GM18502 (cell line): Measurements from ENCODE around the gene TTC23L.
A peak's percentile ranks its signal among the peaks of the same experiment; 100 is the strongest.
"Not testable (repeated sequence)": the region's sequence is repeated elsewhere in the genome, so short reads cannot be mapped to it uniquely, and the experiment has no call there.

Source experiments
- ATAC-seq: cut with Tn5 transposase; IDR thresholded peaks from one replicate; pipeline ENCODE4 v1.9.1; 2021; ENCODE audit warnings: mild to moderate bottlenecking; ENCODE audit not compliant: unreplicated experiment, poor library complexity

The TTC23L gene, protein sequence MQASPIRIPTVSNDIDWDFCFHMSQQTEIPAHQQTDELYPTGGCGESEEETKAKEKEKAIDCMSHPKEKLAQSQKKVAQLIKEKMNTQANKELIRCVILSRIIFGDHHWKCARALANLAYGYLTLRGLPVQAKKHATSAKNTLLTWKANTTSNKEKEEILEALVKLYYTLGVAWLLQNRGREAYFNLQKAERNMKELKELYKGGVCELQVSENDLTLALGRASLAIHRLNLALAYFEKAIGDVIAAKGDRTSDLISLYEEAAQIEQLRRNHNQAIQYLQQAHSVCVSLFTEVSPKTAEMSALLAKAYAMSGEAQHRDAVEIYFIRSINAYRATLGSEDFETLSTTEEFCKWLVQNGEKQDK

DNA sequence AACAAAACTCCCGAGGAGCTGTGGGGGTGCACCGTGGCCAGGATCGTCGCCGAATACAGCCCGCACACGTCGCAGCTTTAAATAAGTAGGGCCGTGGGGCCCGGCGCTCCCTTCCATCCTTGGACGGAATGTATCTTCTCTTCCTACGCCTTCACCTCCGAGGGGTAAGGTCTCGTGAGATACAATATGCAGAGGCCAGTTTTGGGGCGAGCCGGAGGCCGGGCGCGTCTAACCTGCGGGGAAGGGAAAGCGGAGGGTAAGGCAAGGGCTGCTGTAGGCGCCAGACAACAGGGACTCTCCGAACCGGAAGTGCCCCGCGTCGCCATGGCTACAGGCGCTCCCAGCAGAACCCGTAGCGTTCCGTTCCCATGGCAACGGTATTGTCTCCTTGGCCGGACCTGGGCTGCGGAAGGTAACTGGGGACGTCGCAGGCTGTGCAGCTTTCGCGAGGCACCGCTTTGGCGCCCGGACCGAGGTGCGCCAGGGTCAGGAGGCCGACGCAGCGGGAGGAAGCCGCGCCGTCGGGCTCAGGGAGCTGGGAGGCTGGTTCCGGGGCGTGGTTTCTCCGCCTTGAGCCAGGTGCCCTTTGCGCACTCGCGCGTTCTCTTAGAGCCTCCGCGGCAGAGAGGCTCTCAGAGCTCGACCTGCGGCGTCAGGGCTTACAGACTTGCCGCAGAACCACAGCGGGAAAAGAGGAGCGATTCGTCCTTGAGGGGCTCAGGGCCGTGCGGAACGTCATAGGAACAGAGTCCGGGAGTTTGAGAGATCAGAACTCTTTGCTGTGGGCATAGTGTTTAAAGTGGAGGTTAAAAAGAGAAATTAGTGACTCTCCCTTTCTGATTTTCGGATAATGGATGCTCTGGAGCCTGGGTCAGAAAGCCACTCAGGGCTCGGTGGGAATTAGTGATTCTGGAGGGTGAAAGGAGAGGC is at the start of gene TTC23L:
Gene TTC23L (plus strand): TSS at position 380 of the 930 bp plus-strand sequence. CDS start 1,508 bp downstream, outside the sequence.
- ATAC-seq: peak; percentile 99

DNA sequence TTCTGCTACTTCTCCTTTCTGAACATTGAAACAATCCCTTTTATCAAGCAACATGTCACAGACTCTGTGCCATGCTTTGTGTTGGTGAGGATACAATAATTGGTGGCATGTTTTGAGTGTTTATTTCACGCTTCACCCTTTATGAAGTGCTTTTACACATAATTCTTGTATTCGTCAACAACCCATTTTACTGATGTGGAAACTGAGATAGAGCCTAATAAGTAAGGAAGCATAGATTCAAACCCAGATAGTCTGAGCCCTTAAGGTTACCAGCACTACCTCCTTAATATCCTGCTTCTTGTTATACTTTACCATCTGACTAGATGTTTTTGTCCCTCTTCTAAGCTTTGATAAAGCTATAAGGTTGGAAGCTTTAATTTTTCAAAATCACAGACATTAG is 49.3 kb upstream of the TTC23L start:
- ATAC-seq: no peak

DNA sequence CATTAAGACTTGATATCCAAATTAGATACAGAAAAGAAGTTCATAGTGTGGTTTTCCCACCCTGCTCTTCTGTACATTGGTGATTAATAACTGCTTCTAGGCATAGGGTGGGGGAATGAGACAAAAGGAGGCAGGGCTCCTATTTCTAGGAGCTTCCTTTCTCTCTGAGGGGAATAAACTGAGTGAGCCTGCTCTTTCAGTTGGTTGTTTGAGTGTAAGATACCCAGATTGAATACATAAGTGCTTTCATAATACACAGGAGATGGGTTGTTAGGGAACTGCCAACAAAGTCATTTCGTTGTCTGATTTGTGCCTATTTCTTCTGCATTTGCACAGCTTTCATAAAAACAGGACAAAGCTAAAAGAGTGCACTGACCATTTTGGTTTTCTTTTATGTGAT is 48.9 kb upstream of the TTC23L start:
- ATAC-seq: no peak

DNA sequence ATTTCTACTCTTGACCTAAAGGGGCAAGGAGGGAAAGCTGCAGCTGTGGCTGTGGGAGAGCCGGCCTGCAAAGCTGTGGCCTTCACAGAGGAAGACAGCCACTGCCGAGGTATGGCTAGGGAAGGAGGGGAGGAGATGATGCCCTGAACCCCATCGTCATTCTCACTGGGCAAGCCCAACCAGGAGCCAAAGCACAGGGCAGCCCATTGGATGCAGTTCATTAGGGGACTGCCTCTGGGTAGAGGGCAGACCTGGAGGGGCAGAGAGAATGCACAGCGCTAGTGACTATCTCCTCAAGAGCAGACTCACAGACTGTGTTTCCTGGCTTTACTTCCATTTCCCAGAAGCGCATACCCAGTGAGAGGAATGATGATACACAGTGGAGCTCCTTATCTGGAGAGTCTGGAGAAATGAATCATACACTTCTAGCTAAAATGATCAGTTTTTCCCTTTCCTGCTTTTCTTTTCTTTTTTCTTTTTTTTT is 47.2 kb upstream of the TTC23L start:
- no peak for ATAC-seq

DNA sequence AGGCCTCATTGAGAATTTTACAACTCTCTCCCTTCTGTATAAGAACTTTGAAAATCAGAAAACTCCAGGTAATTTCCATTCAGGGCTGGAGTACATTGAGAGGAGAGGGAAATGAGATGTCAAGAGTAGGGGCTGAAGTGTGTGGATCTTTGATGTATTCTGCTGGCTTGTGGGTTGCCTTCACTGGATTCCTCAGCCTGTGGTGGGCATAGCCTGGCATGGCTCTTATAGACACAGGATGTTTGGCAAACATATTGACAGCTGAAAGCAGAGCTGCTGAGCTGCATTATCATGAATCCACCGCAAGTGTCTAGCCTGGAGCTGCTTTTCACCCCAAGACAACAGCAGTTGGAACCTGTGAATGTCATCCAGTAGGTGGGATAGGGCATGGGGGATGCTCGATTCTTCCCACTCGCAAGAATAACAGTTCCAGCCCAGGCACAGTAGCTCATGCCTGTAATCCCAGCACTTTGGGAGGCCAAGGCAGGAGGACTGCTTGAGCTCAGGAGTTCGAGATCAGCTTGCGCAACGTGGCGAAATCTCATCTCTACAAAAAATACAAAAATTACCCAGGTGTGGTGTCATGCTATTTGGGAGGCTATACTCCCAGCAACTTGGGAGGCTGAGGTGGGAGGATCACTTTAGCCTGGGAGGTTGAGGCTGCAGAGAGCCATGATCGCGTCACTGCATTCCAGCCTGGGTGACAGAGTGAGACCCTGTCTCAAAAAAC is 36.0 kb upstream of the TTC23L start:
- ATAC-seq: no peak

DNA sequence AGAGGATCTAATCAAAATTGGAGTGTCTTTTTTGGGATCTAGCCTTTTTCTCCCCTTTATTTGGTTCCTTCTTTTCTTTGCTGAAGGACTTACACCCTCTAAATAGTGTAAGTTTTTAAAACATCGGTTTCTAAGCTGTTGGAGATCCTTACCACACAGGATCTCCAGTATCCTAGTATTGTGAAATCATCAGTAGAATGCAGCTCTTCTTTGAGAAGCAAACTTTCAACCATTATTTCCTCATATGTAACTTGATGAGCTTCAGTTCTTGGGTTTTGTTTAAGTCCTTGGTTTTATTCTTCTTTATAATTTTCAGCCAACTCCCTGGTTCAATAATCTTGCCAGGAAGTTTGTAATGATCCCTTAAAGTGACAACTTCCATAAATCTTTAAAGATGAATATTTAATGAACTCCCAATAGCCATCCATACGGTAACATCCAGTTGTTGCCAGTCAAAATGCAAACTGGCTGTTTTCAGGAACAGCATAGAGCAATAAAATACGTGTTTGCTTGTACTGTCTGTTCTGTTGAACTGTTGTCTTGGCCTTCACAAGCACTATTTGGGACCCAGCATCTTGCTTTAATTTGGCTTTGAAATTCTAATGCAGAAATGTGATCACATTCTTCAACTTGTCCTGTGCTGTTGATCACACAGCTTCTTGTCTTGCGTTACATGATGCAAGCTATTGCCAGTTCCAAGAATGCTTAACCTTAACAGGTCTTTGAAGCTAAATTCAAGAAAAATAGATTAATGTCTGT is 34.8 kb upstream of the TTC23L start:
- no peak for ATAC-seq

DNA sequence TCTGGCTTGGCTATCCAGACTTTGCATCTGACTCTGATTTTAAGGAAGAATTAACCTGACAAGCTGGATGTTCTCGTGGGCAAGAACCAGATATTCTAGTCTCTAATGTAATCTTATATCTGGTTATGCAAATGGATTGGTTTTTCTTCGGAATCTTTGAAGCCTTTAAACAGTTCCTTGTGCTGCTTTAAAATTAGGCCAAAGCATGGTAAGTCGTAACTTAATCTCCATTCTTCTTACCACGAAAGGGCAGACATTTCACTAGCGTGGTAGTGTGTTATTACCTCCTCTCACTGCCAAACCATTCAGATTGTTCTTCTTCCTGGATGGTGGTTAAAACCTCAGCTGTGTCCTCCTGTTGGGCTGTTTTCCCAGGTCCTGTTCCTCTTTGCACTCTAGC is 34.1 kb upstream of the TTC23L start:
- no peak for ATAC-seq

DNA sequence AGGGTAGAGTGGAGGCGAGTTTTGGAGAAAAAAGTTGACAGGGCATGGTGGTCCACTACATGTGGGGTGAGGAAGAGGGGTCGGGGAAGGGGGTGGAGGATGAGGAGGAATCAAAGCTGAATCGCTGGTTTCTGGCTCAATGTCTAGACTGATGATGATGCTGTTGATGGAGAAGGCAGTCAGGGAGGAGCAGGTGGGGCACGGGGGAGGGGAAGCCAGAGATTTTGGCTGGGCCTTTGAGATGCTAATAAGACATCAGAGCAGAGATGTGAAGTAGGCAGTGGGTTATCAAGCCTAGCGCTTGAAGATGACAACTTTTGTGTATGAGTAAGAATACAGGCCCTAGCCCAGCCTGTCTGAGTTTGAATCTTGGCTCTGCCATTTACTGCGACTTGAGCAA is 32.4 kb upstream of the TTC23L start:
- ATAC-seq: no peak

DNA sequence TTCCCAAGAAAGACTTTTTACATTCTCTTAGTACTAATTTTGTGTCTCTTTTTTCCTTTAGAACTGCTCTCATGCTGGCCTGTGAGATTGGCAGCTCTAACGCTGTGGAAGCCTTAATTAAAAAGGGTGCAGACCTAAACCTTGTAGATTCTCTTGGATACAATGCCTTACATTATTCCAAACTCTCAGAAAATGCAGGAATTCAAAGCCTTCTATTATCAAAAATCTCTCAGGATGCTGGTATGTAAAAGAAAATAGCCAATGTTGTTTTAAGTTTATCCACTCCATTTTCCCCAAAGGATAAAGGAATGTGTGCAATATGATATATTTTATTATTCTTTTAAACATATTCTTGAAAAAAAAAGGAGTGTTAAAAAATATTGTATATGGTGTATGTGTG is 27.3 kb upstream of the TTC23L start:
- ATAC-seq: no peak

DNA sequence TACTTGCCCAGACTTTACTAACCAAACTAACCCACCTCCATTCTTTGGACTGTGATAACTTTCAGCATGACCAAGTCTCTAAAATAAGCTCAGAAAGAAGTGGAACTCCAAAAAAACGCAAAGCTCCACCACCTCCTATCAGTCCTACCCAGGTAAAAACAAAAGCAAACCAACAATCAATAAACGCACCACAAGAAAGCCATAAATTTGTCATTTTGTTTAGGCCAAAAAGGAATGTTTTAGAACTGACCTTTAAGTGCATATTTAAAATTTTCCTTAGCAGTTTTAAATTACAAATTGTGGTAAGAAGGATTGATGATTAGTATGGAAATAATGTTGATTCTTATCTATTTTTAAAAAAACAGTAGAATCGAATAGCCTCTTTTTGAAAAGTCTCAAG is 25.5 kb upstream of the TTC23L start:
- no peak for ATAC-seq

DNA sequence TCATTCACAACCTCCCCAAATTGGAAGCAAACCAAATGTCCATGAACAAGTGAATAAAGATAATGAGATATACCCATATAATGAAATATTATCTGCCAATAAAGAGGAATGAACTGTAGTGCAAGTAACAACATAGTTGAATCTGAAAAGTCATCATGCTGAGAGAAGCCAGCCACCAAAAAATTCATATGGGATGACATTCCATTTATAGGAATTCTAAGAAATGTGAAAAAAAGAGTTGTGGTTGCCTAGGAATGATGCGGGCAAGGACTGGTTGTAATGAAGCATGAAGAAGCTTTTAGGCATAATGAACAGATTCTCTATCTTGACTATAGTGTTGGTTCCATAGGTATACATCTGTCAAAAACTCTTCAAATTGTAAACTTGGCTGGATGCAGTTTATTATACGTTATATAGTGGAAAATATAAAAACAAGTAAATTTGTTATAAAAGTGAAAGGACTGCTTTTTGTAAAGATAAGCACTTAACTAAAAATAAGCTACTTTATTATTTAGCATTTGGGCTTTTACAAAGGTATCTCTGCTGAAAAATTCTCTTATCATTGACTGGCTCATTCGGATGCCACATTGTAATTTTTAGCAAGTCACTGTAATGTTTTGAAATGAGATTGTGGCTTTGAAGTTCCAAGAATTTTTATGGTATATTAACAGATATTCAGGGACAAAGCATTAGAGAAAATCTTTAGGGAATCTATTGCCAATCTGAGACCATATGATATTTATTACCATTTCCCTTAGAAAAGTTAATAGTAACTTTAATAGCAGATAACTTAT is 21.2 kb upstream of the TTC23L start:
- ATAC-seq: no peak

DNA sequence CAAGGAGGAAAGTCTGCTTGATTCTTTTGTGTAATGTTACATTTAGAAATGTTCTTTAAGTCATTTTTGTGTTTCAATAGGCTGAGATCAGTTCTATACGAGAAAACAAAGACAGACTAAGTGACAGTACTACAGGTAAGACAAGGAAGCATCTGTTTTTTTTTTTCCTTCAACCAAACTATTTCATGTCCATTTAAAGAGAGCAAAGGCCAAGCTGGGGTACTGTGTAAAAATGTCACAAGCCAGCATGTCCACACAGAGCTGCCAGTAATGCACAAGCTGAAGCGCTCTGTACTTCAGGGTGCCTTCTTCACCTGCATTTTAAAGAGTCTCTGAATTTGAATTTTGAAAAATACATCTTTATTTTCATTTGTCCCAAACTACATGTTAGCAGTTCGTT is 20.2 kb upstream of the TTC23L start:
- ATAC-seq: no peak

DNA sequence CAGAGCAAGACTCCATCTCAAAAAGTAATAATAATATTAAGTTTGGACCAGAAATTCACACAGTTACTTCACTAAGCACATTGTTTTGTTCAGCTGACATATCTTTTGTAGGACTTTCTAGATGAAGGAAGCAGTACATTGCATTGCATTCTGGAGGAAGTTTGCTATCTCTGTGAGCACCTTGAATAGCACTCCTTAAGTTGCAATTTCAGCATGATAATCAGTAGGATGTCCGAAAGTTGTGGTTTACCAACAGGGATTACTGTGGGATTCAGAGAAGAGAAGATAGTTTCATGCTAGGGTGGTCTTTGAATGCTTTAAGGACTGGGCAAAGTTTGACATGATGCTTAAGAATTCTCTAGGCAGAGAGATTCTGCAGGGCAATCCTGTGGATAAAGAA is 18.4 kb upstream of the TTC23L start:
- ATAC-seq: no peak

DNA sequence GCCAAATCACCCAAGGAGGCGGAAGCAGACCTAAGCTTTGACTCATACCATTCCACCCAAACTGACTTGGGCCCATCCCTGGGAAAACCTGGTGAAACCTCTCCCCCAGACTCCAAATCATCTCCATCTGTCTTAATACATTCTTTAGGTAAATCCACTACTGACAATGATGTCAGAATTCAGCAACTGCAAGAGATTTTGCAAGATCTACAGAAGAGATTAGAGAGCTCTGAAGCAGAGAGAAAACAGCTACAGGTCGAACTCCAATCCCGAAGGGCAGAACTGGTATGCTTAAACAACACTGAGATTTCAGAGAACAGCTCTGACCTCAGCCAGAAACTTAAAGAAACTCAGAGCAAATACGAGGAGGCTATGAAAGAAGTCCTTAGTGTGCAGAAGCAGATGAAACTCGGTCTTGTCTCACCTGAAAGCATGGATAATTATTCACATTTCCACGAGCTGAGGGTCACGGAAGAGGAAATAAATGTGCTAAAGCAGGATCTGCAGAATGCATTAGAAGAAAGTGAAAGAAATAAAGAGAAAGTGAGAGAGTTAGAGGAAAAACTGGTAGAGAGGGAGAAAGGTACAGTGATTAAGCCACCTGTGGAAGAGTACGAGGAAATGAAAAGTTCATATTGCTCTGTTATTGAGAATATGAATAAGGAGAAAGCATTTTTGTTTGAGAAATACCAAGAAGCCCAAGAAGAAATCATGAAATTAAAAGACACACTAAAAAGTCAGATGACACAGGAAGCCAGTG is 15.8 kb upstream of the TTC23L start:
- ATAC-seq: no peak

DNA sequence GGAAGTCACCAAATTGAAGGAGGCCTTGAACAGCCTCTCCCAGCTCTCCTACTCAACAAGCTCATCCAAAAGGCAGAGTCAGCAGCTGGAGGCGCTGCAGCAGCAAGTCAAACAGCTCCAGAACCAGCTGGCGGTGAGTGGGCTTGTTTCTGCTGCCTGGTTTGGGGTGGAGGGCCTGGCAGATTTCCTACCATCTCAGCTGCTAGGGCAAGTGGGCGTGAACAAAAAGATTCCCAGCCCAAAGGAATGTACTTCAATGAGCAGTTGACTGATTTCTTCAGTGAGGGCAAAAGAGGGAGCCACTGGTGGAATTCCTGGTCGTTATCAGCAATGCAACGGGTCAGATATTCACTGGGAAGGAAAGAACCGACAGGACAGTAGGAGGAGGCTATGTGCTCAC is 12.6 kb upstream of the TTC23L start:
- ATAC-seq: no peak

DNA sequence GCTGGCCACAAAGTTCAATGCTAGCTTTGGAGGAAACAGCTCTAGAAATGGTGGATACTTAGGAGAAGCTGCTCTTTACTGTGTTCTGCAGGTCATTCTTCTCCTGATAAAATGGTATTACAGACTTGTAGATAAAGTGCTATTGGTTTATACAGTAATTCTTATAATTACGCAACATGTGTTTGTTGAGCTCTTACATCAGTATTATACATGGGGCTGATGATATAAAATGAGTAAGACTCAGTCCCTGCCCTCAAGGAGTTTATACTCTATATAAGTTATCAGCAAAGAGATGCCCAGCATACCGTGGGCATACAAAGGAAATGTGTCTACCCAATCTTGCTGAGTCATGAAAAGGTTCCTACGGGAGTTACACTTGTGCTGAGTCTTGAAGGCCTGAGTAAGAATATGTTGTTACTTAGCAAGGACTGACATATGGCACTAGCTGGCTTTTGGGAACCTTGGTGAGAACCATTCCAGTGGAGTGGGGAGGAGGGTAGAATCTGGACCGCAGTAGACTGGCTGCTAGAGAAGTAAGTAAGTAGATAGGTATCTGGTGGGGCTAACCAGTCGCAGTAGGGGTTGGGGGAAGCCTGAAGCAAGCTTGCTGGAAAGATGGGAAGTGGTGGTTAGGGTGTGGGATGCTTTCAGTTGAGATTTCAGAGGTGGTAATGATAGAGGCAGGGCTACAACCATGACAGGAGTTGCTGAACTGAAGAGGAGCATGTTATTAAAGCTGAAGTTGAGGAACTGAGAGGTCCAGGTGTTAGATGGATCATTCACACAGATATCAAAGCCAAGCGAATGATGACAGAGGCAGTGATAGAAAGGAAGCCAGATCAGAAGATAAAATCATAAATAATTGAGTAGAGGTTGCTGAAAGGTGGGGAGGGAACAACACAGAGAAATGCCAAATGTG is 11.1 kb upstream of the TTC23L start:
- ATAC-seq: no peak

DNA sequence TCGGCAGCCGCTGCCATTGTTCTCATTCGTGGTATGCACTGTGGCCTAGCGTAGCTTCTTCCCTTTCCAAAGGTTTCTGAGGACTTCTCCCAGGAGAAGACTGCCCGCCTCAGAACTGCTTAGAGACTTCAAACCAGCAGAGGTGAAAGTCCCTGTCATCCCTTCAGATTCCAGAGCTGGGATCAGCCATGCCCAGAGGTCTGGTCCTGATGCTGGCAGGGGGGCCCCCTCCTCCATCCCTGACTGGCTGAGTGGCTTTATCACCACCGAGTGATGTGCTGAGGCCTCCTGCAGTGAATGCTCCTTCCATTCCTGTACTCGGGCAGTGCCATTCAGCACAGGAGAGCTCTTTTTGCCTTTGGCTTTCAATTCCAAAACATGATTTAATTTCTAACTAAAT is 8.1 kb upstream of the TTC23L start:
- not testable (repeated sequence) for ATAC-seq
